Body of pancreas (tissue), 4 donors: ENCODE results near the gene MRC1.

Source experiments
- CTCF ChIP-seq, 7 experiments: fragments of 450-650 bp in 4 of 7; fragments of 200-600 bp in 3 of 7; sonication (generic) in 3 of 7; IDR thresholded peaks; one replicate each; pipeline ENCODE4 v1.5.1; 2016 to 2019; ENCODE audit warnings: antibody characterized with exemption in 7 of 7
- POLR2A ChIP-seq, 3 donors: fragments of 450-650 bp; IDR thresholded peaks; one replicate each; pipeline ENCODE4 v1.6.1; 2016; ENCODE audit warnings: antibody characterized with exemption in 3 of 3, mild to moderate bottlenecking in 2 of 3

GRCh38 chr10:17906002-17906401 is 96.9 kb downstream of the MRC1 start:
- TF ChIP-seq POLR2A (IDR thresholded peaks at IDR 0.05) (no peak), CTCF (IDR thresholded peaks at IDR 0.05) (no peak)
